Keratinocyte (primary cell): Measurements from ENCODE around the gene ANKMY1. TPM values are rescaled to one million over a fixed set of nuclear protein-coding genes. Genes with fewer than 3 reads are reported as not detected.

ENCODE experiments used
- DNase-seq: peaks from one replicate; pipeline ENCODE4 v3.0.0-alpha.2; 2011; ENCODE audit warnings: low read depth, missing footprints, low spot score
- FAIRE-seq: peaks from 2 replicates; lab custom pipeline; 2011; peaks lifted over from hg19 to GRCh38; lab: Jason Lieb, UNC
- H2AFZ ChIP-seq: 2 replicates; pipeline ENCODE4 v1.6.0; 2012; ENCODE audit warnings: low read length, control low read depth, inconsistent platforms; ENCODE audit not compliant: control insufficient read depth
- H3K27ac ChIP-seq: 2 replicates; pipeline ENCODE4 v1.5.1; 2011; ENCODE audit warnings: low read length; ENCODE audit not compliant: control insufficient read depth, insufficient read depth
- H3K27me3 ChIP-seq: 3 replicates; pipeline ENCODE4 v1.6.0; 2011; ENCODE audit warnings: low read length; ENCODE audit not compliant: control insufficient read depth, insufficient read depth; ENCODE audit errors: extremely low read depth
- H3K36me3 ChIP-seq, 2 experiments: 2 replicates in 1 of 2; 3 replicates in 1 of 2; pipeline ENCODE4 v1.5.1; 2011; ENCODE audit warnings: low read length in 2 of 2, mild to moderate bottlenecking in 1 of 2; ENCODE audit not compliant: control insufficient read depth in 2 of 2, insufficient read depth in 2 of 2; ENCODE audit errors: extremely low read depth in 1 of 2
- H3K4me1 ChIP-seq: 3 replicates; pipeline ENCODE4 v1.5.1; 2011; ENCODE audit warnings: low read length; ENCODE audit not compliant: control insufficient read depth, insufficient read depth; ENCODE audit errors: extremely low read depth
- H3K4me2 ChIP-seq: 3 replicates; pipeline ENCODE4 v1.6.0; 2011; ENCODE audit warnings: low read depth, low read length; ENCODE audit not compliant: control insufficient read depth, insufficient read depth; ENCODE audit errors: extremely low read depth
- H3K4me3 ChIP-seq, 3 experiments: fragments of 200-600 bp in 1 of 3; sonication (generic) in 1 of 3; 2 replicates in 2 of 3; 3 replicates in 1 of 3; pipeline ENCODE4 v1.5.1; 2011 to 2016; ENCODE audit warnings: low read length in 3 of 3, mild to moderate bottlenecking in 3 of 3, control low read depth in 2 of 3, inconsistent platforms in 1 of 3, low read depth in 1 of 3, mixed read lengths in 1 of 3, mixed run types in 1 of 3, moderate library complexity in 1 of 3; ENCODE audit not compliant: control insufficient read depth in 2 of 3, insufficient read depth in 2 of 3; ENCODE audit errors: extremely low read depth in 1 of 3
- H3K79me2 ChIP-seq: 2 replicates; pipeline ENCODE4 v1.6.0; 2012; ENCODE audit warnings: low read length; ENCODE audit not compliant: control insufficient read depth, insufficient read depth
- H3K9ac ChIP-seq: 3 replicates; pipeline ENCODE4 v1.6.0; 2011; ENCODE audit warnings: low read length; ENCODE audit not compliant: control insufficient read depth, insufficient read depth; ENCODE audit errors: extremely low read depth
- H3K9me1 ChIP-seq: 3 replicates; pipeline ENCODE4 v1.6.0; 2011; ENCODE audit warnings: low read length; ENCODE audit not compliant: control insufficient read depth, insufficient read depth; ENCODE audit errors: extremely low read depth
- H3K9me3 ChIP-seq: 2 replicates; pipeline ENCODE4 v1.5.1; 2012; ENCODE audit warnings: low read depth, low read length; ENCODE audit not compliant: control insufficient read depth
- H4K20me1 ChIP-seq: 3 replicates; pipeline ENCODE4 v1.6.0; 2011; ENCODE audit warnings: low read length; ENCODE audit not compliant: control insufficient read depth, insufficient read depth; ENCODE audit errors: extremely low read depth
- CTCF ChIP-seq, 3 experiments: IDR thresholded peaks in 1 of 3; conservative IDR thresholded peaks in 1 of 3; optimal IDR thresholded peaks in 1 of 3; 2 replicates in 2 of 3; 3 replicates in 1 of 3; pipeline versions ENCODE3 to v1.5.1; 2011; ENCODE audit warnings: low read length in 3 of 3, mild to moderate bottlenecking in 3 of 3, moderate library complexity in 2 of 3, control low read depth in 1 of 3, inconsistent platforms in 1 of 3; ENCODE audit not compliant: insufficient read depth in 2 of 3; ENCODE audit errors: extremely low read depth in 1 of 3
- EZH2 ChIP-seq: IDR thresholded peaks from one replicate; pipeline ENCODE4 v1.6.1; 2012; ENCODE audit warnings: inconsistent platforms, mild to moderate bottlenecking, low read length, moderate library complexity
- dilution Hi-C: fragments of 300-500 bp; cut with MboI; formaldehyde crosslinking; loops from one replicate; pipeline ENCODE4 v1.7.0; 2020; ENCODE audit warnings: low sequenced_read_pairs; ENCODE audit not compliant: extremely low pct_ligation_motif_present
- polyA plus RNA-seq, 5 experiments: library from polyadenylated mRNA; depleted of rRNA in 3 of 5; stranded (reverse) in 3 of 5; stranded (forward) in 1 of 5; unstranded in 1 of 5; fragments of >200 nt; gene quantifications; 1 replicate in 1 of 5; 2 replicates in 3 of 5; 3 replicates in 1 of 5; pipeline versions ENCODE4 v1.2.1 to v1.2.3, GENCODE V29; 2011 to 2012; ENCODE audit warnings: missing spikeins in 2 of 5, low read depth in 1 of 5, low replicate concordance in 1 of 5

Gene ANKMY1
- polyA plus RNA-seq, 1 donor (not counting 4 experiments of a cell fraction or from before 2014, with no cell fraction given) = 3.3 TPM

GRCh38 chr2:240511351-240512108 lies 46.3 kb downstream of the ANKMY1 start:
- dilution Hi-C loops = no loop called here
- Histone ChIP-seq H3K9me1 (no peaks in the 10 kb centered on the region), H4K20me1 (no peaks in the 10 kb centered on the region), H3K36me3 (peaks cover 0 to 2% of the 10 kb centered on the region in 2 experiments), H3K4me1 (peaks cover 11% of the 10 kb centered on the region), H3K4me3 (no peak overlapping the region), H2AFZ (no peak overlapping the region), H3K27ac (no peak overlapping the region), H3K4me2 (no peak overlapping the region), H3K79me2 (no peaks in the 10 kb centered on the region), H3K27me3 (no peaks in the 10 kb centered on the region), H3K9ac (no peak overlapping the region), H3K9me3 (no peaks in the 10 kb centered on the region)
- FAIRE-seq = no peak
- no peak for DNase-seq
- TF ChIP-seq CTCF (optimal IDR thresholded peaks at IDR 0.05 in 1 of 3, IDR thresholded peaks at IDR 0.05 in 1 of 3, conservative IDR thresholded peaks at IDR 0.05 in 1 of 3; ENCODE audit: extremely low read depth in 1 of 3, insufficient read depth in 2 of 3, low read length in 3 of 3) (no peak), EZH2 (no peak)

- no peaks in the 10 kb centered on the region for H4K20me1 ChIP-seq
- no peak overlapping the region for H3K27ac ChIP-seq
- peaks cover 11% of the 10 kb centered on the region for H3K4me1 ChIP-seq
- peaks cover 0 to 2% of the 10 kb centered on the region in 2 experiments for H3K36me3 ChIP-seq
- TF ChIP-seq CTCF (optimal IDR thresholded peaks at IDR 0.05 in 1 of 3, IDR thresholded peaks at IDR 0.05 in 1 of 3, conservative IDR thresholded peaks at IDR 0.05 in 1 of 3; ENCODE audit: extremely low read depth in 1 of 3, insufficient read depth in 2 of 3, low read length in 3 of 3) (no peak), EZH2 (no peak)
- H3K4me3 ChIP-seq = no peak overlapping the region
- no peak overlapping the region for H2AFZ ChIP-seq
- H3K4me2 ChIP-seq = no peak overlapping the region
- no peaks in the 10 kb centered on the region for H3K27me3 ChIP-seq
- no peaks in the 10 kb centered on the region for H3K9me1 ChIP-seq
- no peak for DNase-seq
- FAIRE-seq = no peak
- dilution Hi-C loops = no loop called here
- H3K79me2 ChIP-seq = no peaks in the 10 kb centered on the region
- no peaks in the 10 kb centered on the region for H3K9me3 ChIP-seq
- H3K9ac ChIP-seq = no peak overlapping the region
Observed at GRCh38 chr2:240510513-240511210, 47.1 kb downstream of the ANKMY1 start.
